Body of pancreas (tissue), 4 donors: ENCODE results near the gene HNF1A. TPM values are rescaled to one million over a fixed set of nuclear protein-coding genes. Genes with fewer than 3 reads are reported as not detected.

ENCODE experiments used
- ATAC-seq: fragments of 150-250 bp; one replicate; pipeline ENCODE4 v1.9.1; 2016
- DNase-seq, 4 donors: peaks; one replicate each; pipeline ENCODE4 v3.0.0-alpha.2; 2019
- H3K27ac ChIP-seq, 4 donors: fragments of 200-600 bp; sonication (generic); 1 replicate in 3 of 4; 2 replicates in 1 of 4; pipeline versions ENCODE4 v1.5.1 to v1.6.1; 2016 to 2019; ENCODE audit warnings: mild to moderate bottlenecking in 1 of 4, mixed read lengths in 1 of 4, moderate library complexity in 1 of 4
- H3K27me3 ChIP-seq, 2 donors: fragments of 200-600 bp; sonication (generic); one replicate each; pipeline ENCODE4 v1.6.0; 2016; ENCODE audit warnings: mild to moderate bottlenecking in 1 of 2
- H3K36me3 ChIP-seq, 2 donors: fragments of 200-600 bp; sonication (generic); replicated peaks in 1 of 2; 2 replicates each; pipeline ENCODE4 v1.5.1; 2016; ENCODE audit warnings: low read depth in 2 of 2; ENCODE audit not compliant: insufficient read depth in 1 of 2
- H3K4me1 ChIP-seq: fragments of 200-600 bp; sonication (generic); one replicate; pipeline ENCODE4 v1.6.0; 2016
- H3K4me3 ChIP-seq, 2 donors: fragments of 200-600 bp; sonication (generic); 1 replicate in 1 of 2; 2 replicates in 1 of 2; pipeline ENCODE4 v1.5.1; 2016 to 2019
- H3K9me3 ChIP-seq, 3 donors: fragments of 200-600 bp; sonication (generic); 1 replicate in 2 of 3; 2 replicates in 1 of 3; pipeline ENCODE4 v1.5.1; 2016
- CTCF ChIP-seq, 7 experiments: fragments of 450-650 bp in 4 of 7; fragments of 200-600 bp in 3 of 7; sonication (generic) in 3 of 7; IDR thresholded peaks; one replicate each; pipeline ENCODE4 v1.5.1; 2016 to 2019; ENCODE audit warnings: antibody characterized with exemption in 7 of 7
- POLR2A ChIP-seq, 3 donors: fragments of 450-650 bp; IDR thresholded peaks; one replicate each; pipeline ENCODE4 v1.6.1; 2016; ENCODE audit warnings: antibody characterized with exemption in 3 of 3, mild to moderate bottlenecking in 2 of 3
- WGBS, 2 donors: methylation state at CpG; one replicate each; pipeline ENCODE4 v1.1.5; 2017; 5-methylcytosine and 5-hydroxymethylcytosine counted together
- intact Hi-C: fragments of 100-400 bp; cut with DNase I; formaldehyde crosslinking; loops from one replicate; pipeline ENCODE4 v1.15.1; 2023
- total RNA-seq, 2 donors: library from RNA; depleted of rRNA; stranded (reverse); fragments of >200 nt; gene quantifications; one replicate each; pipeline ENCODE4 v1.1.0, GENCODE V29; 2016

Gene HNF1A
- total RNA-seq, 2 donors from 2014 or later: 11.9 to 13.2 TPM

GRCh38 chr12:120990487-120991055, 12.2 kb downstream of the HNF1A start:
- 78 to 81% methylated on average over 2 of the region's 2 CpGs for WGBS, 2 donors

GRCh38 chr12:120991965-120992364, 13.6 kb downstream of the HNF1A start:
- ATAC-seq: no peak
- DNase-seq: no peak
- peaks cover 5 to 10% of the 10 kb centered on the region in 2 donors for H3K36me3 ChIP-seq
- H3K4me3 ChIP-seq: no peak overlapping the region
- no peaks in the 10 kb centered on the region for H3K9me3 ChIP-seq
- H3K27me3 ChIP-seq: no peaks in the 10 kb centered on the region
- no peak overlapping the region for H3K27ac ChIP-seq
- intact Hi-C loops: no loop called here
- no peaks in the 10 kb centered on the region for H3K4me1 ChIP-seq
- no peak for TF ChIP-seq CTCF (IDR thresholded peaks at IDR 0.05)
- TF ChIP-seq POLR2A (IDR thresholded peaks at IDR 0.05): no peak

More at GRCh38 chr12:120990487-120991055, 12.2 kb downstream of the HNF1A start:
- Histone ChIP-seq H3K27ac (no peak overlapping the region), H3K9me3 (no peaks in the 10 kb centered on the region), H3K36me3 (peaks cover 3 to 9% of the 10 kb centered on the region in 2 donors), H3K4me1 (peaks cover 6% of the 10 kb centered on the region), H3K27me3 (no peaks in the 10 kb centered on the region), H3K4me3 (no peak overlapping the region)
- ATAC-seq (no peak), DNase-seq (no peak)
- intact Hi-C loops: no loop called here
- TF ChIP-seq POLR2A (IDR thresholded peaks at IDR 0.05) (no peak), CTCF (IDR thresholded peaks at IDR 0.05) (no peak)

GRCh38 chr12:120992989-120993388, 14.6 kb downstream of the HNF1A start:
- Histone ChIP-seq H3K9me3 (no peaks in the 10 kb centered on the region), H3K27ac (no peak overlapping the region), H3K4me1 (no peaks in the 10 kb centered on the region), H3K27me3 (no peaks in the 10 kb centered on the region), H3K4me3 (no peak overlapping the region), H3K36me3 (peaks cover 5 to 10% of the 10 kb centered on the region in 2 donors)
- TF ChIP-seq CTCF (IDR thresholded peaks at IDR 0.05) (no peak), POLR2A (IDR thresholded peaks at IDR 0.05) (no peak)
- ATAC-seq (no peak), DNase-seq (no peak)
- WGBS, 2 donors: 88 to 100% methylated on average over 1 of the region's 1 CpG
- intact Hi-C loops: no loop called here

DNA sequence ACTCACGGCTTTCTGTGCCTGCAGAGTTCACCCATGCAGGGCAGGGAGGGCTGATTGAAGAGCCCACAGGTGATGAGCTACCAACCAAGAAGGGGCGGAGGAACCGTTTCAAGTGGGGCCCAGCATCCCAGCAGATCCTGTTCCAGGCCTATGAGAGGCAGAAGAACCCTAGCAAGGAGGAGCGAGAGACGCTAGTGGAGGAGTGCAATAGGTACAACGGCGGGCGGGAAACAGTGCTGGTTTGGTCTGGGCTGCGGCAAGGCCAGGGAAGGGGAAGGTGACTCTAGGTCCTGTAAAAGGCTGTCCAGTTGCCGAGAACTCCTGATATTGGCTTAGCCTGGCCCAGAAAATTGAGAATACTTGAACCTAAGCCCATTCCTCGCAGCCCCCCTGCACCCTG, 15.2 kb downstream of the HNF1A start:
- no peaks in the 10 kb centered on the region for H3K9me3 ChIP-seq
- H3K36me3 ChIP-seq: peaks cover 5 to 10% of the 10 kb centered on the region in 2 donors
- intact Hi-C loops: no loop called here
- ATAC-seq: no peak
- TF ChIP-seq CTCF (IDR thresholded peaks at IDR 0.05): no peak
- no peak for TF ChIP-seq POLR2A (IDR thresholded peaks at IDR 0.05)
- no peak overlapping the region for H3K27ac ChIP-seq
- no peak for DNase-seq
- no peaks in the 10 kb centered on the region for H3K4me1 ChIP-seq
- 92 to 93% methylated on average over 10 to 11 of the region's 11 CpGs for WGBS, 2 donors
- no peak overlapping the region for H3K4me3 ChIP-seq
- H3K27me3 ChIP-seq: no peaks in the 10 kb centered on the region

DNA sequence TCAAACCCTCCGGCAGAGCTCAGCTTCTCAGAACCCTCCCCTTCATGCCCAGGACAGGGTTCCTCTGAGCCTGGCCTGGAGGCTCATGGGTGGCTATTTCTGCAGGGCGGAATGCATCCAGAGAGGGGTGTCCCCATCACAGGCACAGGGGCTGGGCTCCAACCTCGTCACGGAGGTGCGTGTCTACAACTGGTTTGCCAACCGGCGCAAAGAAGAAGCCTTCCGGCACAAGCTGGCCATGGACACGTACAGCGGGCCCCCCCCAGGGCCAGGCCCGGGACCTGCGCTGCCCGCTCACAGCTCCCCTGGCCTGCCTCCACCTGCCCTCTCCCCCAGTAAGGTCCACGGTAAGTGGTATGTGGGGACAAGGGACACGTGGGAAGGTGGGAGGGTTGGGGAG, 15.7 kb downstream of the HNF1A start:
- DNase-seq: no peak
- no peak overlapping the region for H3K27ac ChIP-seq
- no peak for ATAC-seq
- 86 to 92% methylated on average over 7 to 12 of the region's 15 CpGs for whole genome bisulfite sequencing, 2 donors
- no peak for TF ChIP-seq POLR2A (IDR thresholded peaks at IDR 0.05)
- no peak for TF ChIP-seq CTCF (IDR thresholded peaks at IDR 0.05)
- no peaks in the 10 kb centered on the region for H3K27me3 ChIP-seq
- intact Hi-C loops: no loop called here
- H3K4me3 ChIP-seq: no peak overlapping the region
- peaks cover 2% of the 10 kb centered on the region for H3K4me1 ChIP-seq
- H3K36me3 ChIP-seq: peaks cover 5 to 10% of the 10 kb centered on the region in 2 donors
- H3K9me3 ChIP-seq: no peaks in the 10 kb centered on the region
